Fibroblast of mammary gland (primary cell): Measurements from ENCODE around the gene TMEM255A.

Experiments used
- DNase-seq: peaks from one replicate; pipeline ENCODE4 v3.0.0-alpha.2; 2010; ENCODE audit warnings: low read depth
- H3K4me3 ChIP-seq: 2 replicates; pipeline ENCODE4 v1.5.1; 2011; ENCODE audit warnings: low read depth, mild to moderate bottlenecking, low read length, moderate library complexity; ENCODE audit not compliant: control insufficient read depth
- CTCF ChIP-seq: conservative IDR thresholded peaks from 2 replicates; pipeline ENCODE4 v1.5.1; 2011; ENCODE audit warnings: low read depth, low read length, inconsistent platforms; ENCODE audit not compliant: control insufficient read depth, insufficient read depth

Gene TMEM255A

GRCh38 chrX:120287513-120288112 lies 23.6 kb downstream of the TMEM255A start:
- H3K4me3 ChIP-seq: no peak overlapping the region
- no peak for TF ChIP-seq CTCF
- no peak for DNase-seq

- no peak overlapping the region for H3K4me3 ChIP-seq
- no peak for TF ChIP-seq CTCF
- no peak for DNase-seq
Measured at GRCh38 chrX:120286733-120287512, 24.3 kb downstream of the TMEM255A start.

- TF ChIP-seq CTCF: no peak
- no peak overlapping the region for H3K4me3 ChIP-seq
- no peak for DNase-seq
Measured at GRCh38 chrX:120282697-120283096, 28.6 kb downstream of the TMEM255A start.

- H3K4me3 ChIP-seq: no peak overlapping the region
- no peak for DNase-seq
- TF ChIP-seq CTCF: no peak
Measured at GRCh38 chrX:120281761-120282160, 29.5 kb downstream of the TMEM255A start.

GRCh38 chrX:120281021-120281624 lies 30.1 kb downstream of the TMEM255A start:
- no peak for TF ChIP-seq CTCF
- DNase-seq: no peak
- H3K4me3 ChIP-seq: no peak overlapping the region

- H3K4me3 ChIP-seq: no peak overlapping the region
- no peak for TF ChIP-seq CTCF
- no peak for DNase-seq
Measured at GRCh38 chrX:120274958-120275357, 36.3 kb downstream of the TMEM255A start.
